ENCODE results near the gene SDSL.

The SDSL gene

DNA sequence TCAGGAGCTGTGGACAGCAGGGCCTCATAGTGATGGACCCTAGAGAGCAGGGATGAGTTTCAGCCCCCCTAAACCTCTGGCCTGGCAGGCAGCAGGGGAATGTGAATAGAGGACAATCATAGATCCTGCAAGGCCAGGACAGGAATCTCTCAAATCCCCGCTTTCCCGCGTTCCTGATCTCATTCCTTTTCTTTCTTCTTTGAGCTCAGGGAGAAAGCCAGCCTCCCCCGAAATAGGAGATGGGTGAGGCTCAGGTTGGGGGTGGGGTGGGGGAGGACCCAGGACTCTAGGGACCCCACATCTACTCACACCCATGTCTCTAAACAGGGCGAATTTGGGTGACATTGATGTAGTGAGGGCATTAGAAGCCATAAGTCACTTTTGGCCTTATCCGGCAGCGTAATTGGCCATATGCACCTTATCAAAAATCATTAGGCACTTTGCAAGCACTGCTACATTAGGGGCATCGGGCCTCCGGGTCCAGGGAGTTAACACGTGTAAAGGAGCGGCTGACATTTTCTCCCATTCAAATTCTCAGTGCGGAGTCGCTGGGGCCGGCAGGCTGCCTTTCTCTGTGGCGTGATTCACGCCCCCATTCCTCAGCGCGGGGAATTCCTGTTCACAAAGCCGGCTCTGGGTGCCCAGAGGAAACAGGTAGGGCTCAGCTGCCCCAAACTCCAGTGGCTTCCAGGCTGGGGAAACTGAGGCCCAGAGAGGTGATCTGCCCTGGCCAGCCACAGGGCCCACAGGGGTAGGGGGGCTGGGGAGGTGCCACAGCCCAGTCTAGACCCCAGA lies 48.0 kb downstream of the SDSL start:
- no peak for TF ChIP-seq SIN3A (IDR thresholded peaks at IDR 0.05; ENCODE audit: borderline replicate concordance, insufficient read depth, low read length)
- no peak for TF ChIP-seq TAF1 (IDR thresholded peaks at IDR 0.05; ENCODE audit: borderline replicate concordance, insufficient read depth, low read length)
- TF ChIP-seq POLR2AphosphoS5 (IDR thresholded peaks at IDR 0.05; ENCODE audit: low read depth, low read length), result no peak
- TF ChIP-seq, protein P1, sequence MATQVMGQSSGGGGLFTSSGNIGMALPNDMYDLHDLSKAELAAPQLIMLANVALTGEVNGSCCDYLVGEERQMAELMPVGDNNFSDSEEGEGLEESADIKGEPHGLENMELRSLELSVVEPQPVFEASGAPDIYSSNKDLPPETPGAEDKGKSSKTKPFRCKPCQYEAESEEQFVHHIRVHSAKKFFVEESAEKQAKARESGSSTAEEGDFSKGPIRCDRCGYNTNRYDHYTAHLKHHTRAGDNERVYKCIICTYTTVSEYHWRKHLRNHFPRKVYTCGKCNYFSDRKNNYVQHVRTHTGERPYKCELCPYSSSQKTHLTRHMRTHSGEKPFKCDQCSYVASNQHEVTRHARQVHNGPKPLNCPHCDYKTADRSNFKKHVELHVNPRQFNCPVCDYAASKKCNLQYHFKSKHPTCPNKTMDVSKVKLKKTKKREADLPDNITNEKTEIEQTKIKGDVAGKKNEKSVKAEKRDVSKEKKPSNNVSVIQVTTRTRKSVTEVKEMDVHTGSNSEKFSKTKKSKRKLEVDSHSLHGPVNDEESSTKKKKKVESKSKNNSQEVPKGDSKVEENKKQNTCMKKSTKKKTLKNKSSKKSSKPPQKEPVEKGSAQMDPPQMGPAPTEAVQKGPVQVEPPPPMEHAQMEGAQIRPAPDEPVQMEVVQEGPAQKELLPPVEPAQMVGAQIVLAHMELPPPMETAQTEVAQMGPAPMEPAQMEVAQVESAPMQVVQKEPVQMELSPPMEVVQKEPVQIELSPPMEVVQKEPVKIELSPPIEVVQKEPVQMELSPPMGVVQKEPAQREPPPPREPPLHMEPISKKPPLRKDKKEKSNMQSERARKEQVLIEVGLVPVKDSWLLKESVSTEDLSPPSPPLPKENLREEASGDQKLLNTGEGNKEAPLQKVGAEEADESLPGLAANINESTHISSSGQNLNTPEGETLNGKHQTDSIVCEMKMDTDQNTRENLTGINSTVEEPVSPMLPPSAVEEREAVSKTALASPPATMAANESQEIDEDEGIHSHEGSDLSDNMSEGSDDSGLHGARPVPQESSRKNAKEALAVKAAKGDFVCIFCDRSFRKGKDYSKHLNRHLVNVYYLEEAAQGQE (IDR thresholded peaks at IDR 0.05; ENCODE audit: insufficient read depth in 1 of 2, low read depth in 2 of 2, low read length in 2 of 2), result no peak
- no peak for TF ChIP-seq FOXP2 (optimal IDR thresholded peaks at IDR 0.05; ENCODE audit: borderline replicate concordance, extremely low read depth, extremely low read length, insufficient read depth)

GRCh38 chr12:113470871-113471618 lies 48.9 kb downstream of the SDSL start:
- TF ChIP-seq, protein P1 (IDR thresholded peaks at IDR 0.05; ENCODE audit: insufficient read depth in 1 of 2, low read depth in 2 of 2, low read length in 2 of 2), result no peak
- no peak for TF ChIP-seq POLR2AphosphoS5 (IDR thresholded peaks at IDR 0.05; ENCODE audit: low read depth, low read length)
- no peak for TF ChIP-seq SIN3A (IDR thresholded peaks at IDR 0.05; ENCODE audit: borderline replicate concordance, insufficient read depth, low read length)
- no peak for TF ChIP-seq FOXP2 (optimal IDR thresholded peaks at IDR 0.05; ENCODE audit: borderline replicate concordance, extremely low read depth, extremely low read length, insufficient read depth)
- TF ChIP-seq TAF1 (IDR thresholded peaks at IDR 0.05; ENCODE audit: borderline replicate concordance, insufficient read depth, low read length), result no peak

DNA sequence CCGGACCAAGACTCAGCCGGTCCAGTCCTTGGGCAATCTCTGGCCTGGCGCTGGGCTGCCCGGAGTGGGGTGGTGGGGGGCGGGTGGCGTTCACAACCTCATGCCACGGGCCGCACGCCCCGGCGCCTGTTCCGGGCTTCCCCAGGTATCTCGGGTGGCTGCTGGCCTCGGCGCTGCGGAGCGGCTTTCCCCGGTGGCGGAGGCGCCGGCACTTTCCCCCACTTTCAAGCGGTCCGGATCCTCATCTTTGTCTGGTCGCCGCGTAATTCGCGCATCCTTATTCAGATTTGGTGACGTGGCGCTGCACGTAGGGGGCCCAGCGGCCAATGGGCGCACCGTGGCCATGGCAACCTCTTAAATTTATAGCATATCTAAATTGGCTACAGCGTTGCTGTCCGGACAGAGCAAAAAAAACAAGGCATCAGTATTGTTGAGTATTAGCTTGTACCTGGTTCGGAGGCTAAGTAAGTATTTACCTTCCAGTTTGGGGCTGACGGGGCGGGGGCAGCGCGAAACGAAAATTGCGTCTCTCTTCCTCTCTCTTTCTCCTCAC lies 49.5 kb downstream of the SDSL start, which contains the start of gene LHX5:
LHX5 (minus strand) TSS at position 253 of the 553 bp plus-strand sequence. CDS start 373 bp downstream, outside the sequence.
- TF ChIP-seq TAF1 (IDR thresholded peaks at IDR 0.05; ENCODE audit: borderline replicate concordance, insufficient read depth, low read length) (no peak), FOXP2 (optimal IDR thresholded peaks at IDR 0.05; ENCODE audit: borderline replicate concordance, extremely low read depth, extremely low read length, insufficient read depth) (no peak), SIN3A (IDR thresholded peaks at IDR 0.05; ENCODE audit: borderline replicate concordance, insufficient read depth, low read length) (no peak), POLR2AphosphoS5 (IDR thresholded peaks at IDR 0.05; ENCODE audit: low read depth, low read length) (no peak)
- TF ChIP-seq, protein P1 (IDR thresholded peaks at IDR 0.05; ENCODE audit: insufficient read depth in 1 of 2, low read depth in 2 of 2, low read length in 2 of 2), result no peak

GRCh38 chr12:113472191-113473121 lies 50.3 kb downstream of the SDSL start:
- TF ChIP-seq SIN3A (IDR thresholded peaks at IDR 0.05; ENCODE audit: borderline replicate concordance, insufficient read depth, low read length) (no peak), POLR2AphosphoS5 (IDR thresholded peaks at IDR 0.05; ENCODE audit: low read depth, low read length) (no peak), TAF1 (IDR thresholded peaks at IDR 0.05; ENCODE audit: borderline replicate concordance, insufficient read depth, low read length) (no peak), FOXP2 (optimal IDR thresholded peaks at IDR 0.05; ENCODE audit: borderline replicate concordance, extremely low read depth, extremely low read length, insufficient read depth) (no peak)
- TF ChIP-seq, protein P1 (IDR thresholded peaks at IDR 0.05; ENCODE audit: insufficient read depth in 1 of 2, low read depth in 2 of 2, low read length in 2 of 2), result no peak
